Measurements from ENCODE around the gene UCK1. TPM values are rescaled to one million over a fixed set of nuclear protein-coding genes. Genes with fewer than 3 reads are reported as not detected.

The UCK1 gene
- total and polyA plus RNA-seq, 10 of the 15 experiments (the other 5 are each of a cell fraction or from before 2014, with no cell fraction given): 0.31 to 27.0 (median 18.7) TPM

GRCh38 chr9:131523086-131523388 lies 8.0 kb downstream of the UCK1 start (continued):
- TF ChIP-seq POLR2A (IDR thresholded peaks at IDR 0.05; ENCODE audit: low read depth, low read length): no peak; the same call in 1 of the 2 replicates

GRCh38 chr9:131522257-131523085 lies 8.6 kb downstream of the UCK1 start:
- Histone ChIP-seq H4K20me1 (ENCODE audit: control insufficient read depth, insufficient read depth) (no peaks in the 10 kb centered on the region), H2AFZ (ENCODE audit: control insufficient read depth, low read depth, low read length) (no peak overlapping the region), H3K9ac (ENCODE audit: control insufficient read depth, insufficient read depth, low read length) (no peak overlapping the region), H3K4me1 (ENCODE audit: control insufficient read depth, insufficient read depth, low read length) (no peaks in the 10 kb centered on the region), H3K27ac (ENCODE audit: control insufficient read depth, insufficient read depth) (no peak overlapping the region), H3K27me3 (replicated peaks in 1 of 2; ENCODE audit: control insufficient read depth in 2 of 2, insufficient read depth in 2 of 2, low read length in 1 of 2) (no peaks in the 10 kb centered on the region), H3K36me3 (ENCODE audit: control insufficient read depth in 2 of 2, insufficient read depth in 2 of 2, low read length in 1 of 2) (peaks cover 15 to 21% of the 10 kb centered on the region in 2 experiments), H3K4me2 (ENCODE audit: control insufficient read depth, insufficient read depth) (no peak overlapping the region), H3K4me3 (no peak overlapping the region), H3K79me2 (ENCODE audit: control insufficient read depth, insufficient read depth, low read length) (no peaks in the 10 kb centered on the region), H3K9me3 (replicated peaks; ENCODE audit: control insufficient read depth, insufficient read depth, low read length) (no peaks in the 10 kb centered on the region)
- no peak for FAIRE-seq
- in situ Hi-C loops (cut with MboI) (no loop called here), intact Hi-C loops (cut with micrococcal nuclease; ENCODE audit: unreplicated experiment) (no loop called here)
- no peak for DNase-seq (ENCODE audit: low read depth, low spot score)
- ChIA-PET POLR2A (interaction anchor here (0.5 kb wide), 1 partner anchor 18 kb away, joined by 3 read pairs; no protein-coding TSS in a partner anchor), CTCF (no interaction called here), SMC1A (ENCODE audit: uncharacterized antibody, unreplicated experiment) (no interaction called here), RAD21 (ENCODE audit: unreplicated experiment) (no interaction called here)
- WGBS (ENCODE audit: insufficient coverage, insufficient replicate concordance, low lambda C conversion rate, missing lambda C conversion rate): 91% methylated on average over 29 of the region's 29 CpGs
- TF ChIP-seq RELA (IDR thresholded peaks at IDR 0.05; ENCODE audit: borderline replicate concordance, partially characterized antibody): no peak
- TF ChIP-seq IRF5 (IDR thresholded peaks at IDR 0.05; ENCODE audit: borderline replicate concordance): no peak
- 0 out of 2 replicates have a peak, but pooled peaks have one; percentile 51 for TF ChIP-seq POLR2A (IDR thresholded peaks at IDR 0.05; ENCODE audit: low read depth, low read length)
- ATAC-seq: no peak
- BruUV-seq (replicated peaks): no TSS peak

- in situ Hi-C loops (cut with MboI) (no loop called here), intact Hi-C loops (cut with micrococcal nuclease; ENCODE audit: unreplicated experiment) (no loop called here)
- Histone ChIP-seq H3K27me3 (replicated peaks in 1 of 2; ENCODE audit: control insufficient read depth in 2 of 2, insufficient read depth in 2 of 2, low read length in 1 of 2) (no peaks in the 10 kb centered on the region), H3K4me3 (no peak overlapping the region), H3K4me2 (ENCODE audit: control insufficient read depth, insufficient read depth) (no peak overlapping the region), H3K9me3 (replicated peaks; ENCODE audit: control insufficient read depth, insufficient read depth, low read length) (no peaks in the 10 kb centered on the region), H3K36me3 (ENCODE audit: control insufficient read depth in 2 of 2, insufficient read depth in 2 of 2, low read length in 1 of 2) (peaks cover 15 to 19% of the 10 kb centered on the region in 2 experiments), H3K4me1 (ENCODE audit: control insufficient read depth, insufficient read depth, low read length) (no peaks in the 10 kb centered on the region), H2AFZ (ENCODE audit: control insufficient read depth, low read depth, low read length) (no peak overlapping the region), H4K20me1 (ENCODE audit: control insufficient read depth, insufficient read depth) (no peaks in the 10 kb centered on the region), H3K79me2 (ENCODE audit: control insufficient read depth, insufficient read depth, low read length) (no peaks in the 10 kb centered on the region), H3K27ac (ENCODE audit: control insufficient read depth, insufficient read depth) (no peak overlapping the region), H3K9ac (ENCODE audit: control insufficient read depth, insufficient read depth, low read length) (no peak overlapping the region)
- no TSS peak for BruUV-seq (replicated peaks)
- CTCF ChIA-PET: no interaction called here
- RAD21 ChIA-PET (ENCODE audit: unreplicated experiment): no interaction called here
- DNase-seq (ENCODE audit: low read depth, low spot score) (no peak), ATAC-seq (no peak), FAIRE-seq (no peak)
- TF ChIP-seq ZNF622 (IDR thresholded peaks at IDR 0.05): no peak
- no peak for TF ChIP-seq SUZ12 (IDR thresholded peaks at IDR 0.05; ENCODE audit: unreplicated experiment)
- TF ChIP-seq NFYA (IDR thresholded peaks at IDR 0.05; ENCODE audit: borderline replicate concordance, low read depth, low read length): no peak
- no peak for TF ChIP-seq CEBPB (IDR thresholded peaks at IDR 0.05; ENCODE audit: borderline replicate concordance in 1 of 2, low read depth in 2 of 2, low read length in 2 of 2)
- no peak for TF ChIP-seq ZBTB33 (IDR thresholded peaks at IDR 0.05)
- no peak for TF ChIP-seq CBX5 (IDR thresholded peaks at IDR 0.05; ENCODE audit: low read depth)
- TF ChIP-seq KDM1A (IDR thresholded peaks at IDR 0.05; ENCODE audit: borderline replicate concordance): no peak
- 95% methylated on average over 13 of the region's 13 CpGs for WGBS (ENCODE audit: insufficient coverage, insufficient replicate concordance, low lambda C conversion rate, missing lambda C conversion rate)
- POLR2A ChIA-PET: no interaction called here
- SMC1A ChIA-PET (ENCODE audit: uncharacterized antibody, unreplicated experiment): no interaction called here
Measured at GRCh38 chr9:131521822-131522221, 9.2 kb downstream of the UCK1 start.
